H9 (cell line): Measurements from ENCODE around the gene SLC24A4. TPM values are rescaled to one million over a fixed set of nuclear protein-coding genes. Genes with fewer than 3 reads are reported as not detected.

Experiments
- DNase-seq: peaks from one replicate; pipeline ENCODE4 v3.0.0-alpha.2; 2017
- H2AFZ ChIP-seq: one replicate; pipeline ENCODE4 v1.6.1; 2013; ENCODE audit warnings: mild to moderate bottlenecking, low read length, control low read depth, moderate library complexity
- H2AK5ac ChIP-seq: 2 replicates; pipeline ENCODE4 v1.6.1; 2013; ENCODE audit warnings: low read length, control low read depth, mixed read lengths; ENCODE audit not compliant: insufficient read length
- H2BK120ac ChIP-seq: one replicate; pipeline ENCODE4 v1.6.1; 2013; ENCODE audit warnings: low read depth, mild to moderate bottlenecking, low read length, control low read depth, inconsistent platforms; ENCODE audit not compliant: poor library complexity, severe bottlenecking
- H2BK12ac ChIP-seq: 2 replicates; pipeline ENCODE4 v1.6.1; 2013; ENCODE audit warnings: low read length, control low read depth, mixed read lengths, low read depth; ENCODE audit not compliant: insufficient read length
- H2BK15ac ChIP-seq: 2 replicates; pipeline ENCODE4 v1.6.1; 2013; ENCODE audit warnings: low read depth, low read length, control low read depth
- H2BK20ac ChIP-seq: one replicate; pipeline ENCODE4 v1.6.1; 2013; ENCODE audit warnings: low read depth, mild to moderate bottlenecking, low read length, control low read depth, inconsistent platforms; ENCODE audit not compliant: poor library complexity, severe bottlenecking
- H2BK5ac ChIP-seq: 2 replicates; pipeline ENCODE4 v1.6.1; 2013; ENCODE audit warnings: low read length, control low read depth, mixed read lengths; ENCODE audit not compliant: insufficient read length
- H3K14ac ChIP-seq: 2 replicates; pipeline ENCODE4 v1.6.1; 2013; ENCODE audit warnings: low read length, control low read depth; ENCODE audit not compliant: insufficient read depth
- H3K18ac ChIP-seq: 2 replicates; pipeline ENCODE4 v1.6.1; 2013; ENCODE audit warnings: low read depth, mild to moderate bottlenecking, mixed read lengths, low read length, control low read depth; ENCODE audit not compliant: insufficient read length
- H3K23ac ChIP-seq: 2 replicates; pipeline ENCODE4 v1.6.1; 2013; ENCODE audit warnings: low read length, control low read depth, mixed read lengths, low read depth; ENCODE audit not compliant: insufficient read length
- H3K23me2 ChIP-seq: 2 replicates; pipeline ENCODE4 v1.6.1; 2013; ENCODE audit warnings: low read depth, mild to moderate bottlenecking, mixed read lengths, low read length, control low read depth; ENCODE audit not compliant: insufficient read length, poor library complexity, severe bottlenecking
- H3K27ac ChIP-seq: 2 replicates; pipeline ENCODE4 v1.5.1; 2013; ENCODE audit warnings: low read length, control low read depth, mixed read lengths, low read depth; ENCODE audit not compliant: insufficient read length
- H3K27me3 ChIP-seq: 2 replicates; pipeline ENCODE4 v1.6.1; 2013; ENCODE audit warnings: low read length, control low read depth, inconsistent platforms; ENCODE audit not compliant: insufficient read depth
- H3K4ac ChIP-seq: 2 replicates; pipeline ENCODE4 v1.6.1; 2013; ENCODE audit warnings: low read depth, mild to moderate bottlenecking, control low read depth, inconsistent platforms, low read length, moderate library complexity
- H3K4me1 ChIP-seq: 2 replicates; pipeline ENCODE4 v1.6.1; 2013; ENCODE audit warnings: low read length, control low read depth, inconsistent platforms; ENCODE audit not compliant: insufficient read depth
- H3K4me2 ChIP-seq: 2 replicates; pipeline ENCODE4 v1.6.1; 2013; ENCODE audit warnings: low read length, control low read depth, mixed read lengths; ENCODE audit not compliant: insufficient read length, insufficient read depth
- H3K56ac ChIP-seq: 2 replicates; pipeline ENCODE4 v1.6.1; 2013; ENCODE audit warnings: low read depth, mild to moderate bottlenecking, mixed read lengths, low read length, control low read depth; ENCODE audit not compliant: insufficient read length
- H3K79me1 ChIP-seq: 2 replicates; pipeline ENCODE4 v1.6.1; 2013; ENCODE audit warnings: low read depth, mild to moderate bottlenecking, moderate library complexity, low read length, control low read depth, inconsistent platforms; ENCODE audit not compliant: insufficient read depth, poor library complexity, severe bottlenecking
- H3K79me2 ChIP-seq: 2 replicates; pipeline ENCODE4 v1.6.1; 2013; ENCODE audit warnings: low read length, control low read depth, inconsistent platforms; ENCODE audit not compliant: insufficient read depth
- H3K9ac ChIP-seq: 2 replicates; pipeline ENCODE4 v1.6.1; 2013; ENCODE audit warnings: low read length, control low read depth, mixed read lengths; ENCODE audit not compliant: insufficient read length; ENCODE audit errors: extremely low read depth
- H3K9me3 ChIP-seq: one replicate; pipeline ENCODE4 v1.6.1; 2013; ENCODE audit warnings: low read depth, low read length, inconsistent platforms; ENCODE audit not compliant: control insufficient read depth
- H3T11ph ChIP-seq: one replicate; pipeline ENCODE4 v1.6.1; 2013; ENCODE audit warnings: mild to moderate bottlenecking, low read length, control low read depth, inconsistent platforms
- H4K20me1 ChIP-seq: one replicate; pipeline ENCODE4 v1.6.1; 2013; ENCODE audit not compliant: control insufficient read depth, insufficient read length, insufficient read depth
- H4K5ac ChIP-seq: 2 replicates; pipeline ENCODE4 v1.6.1; 2013; ENCODE audit warnings: low read depth, mild to moderate bottlenecking, mixed read lengths, low read length, control low read depth; ENCODE audit not compliant: insufficient read length
- H4K8ac ChIP-seq: replicated peaks from 2 replicates; pipeline ENCODE4 v1.6.1; 2013; ENCODE audit warnings: low read length, control low read depth, mixed read lengths, low read depth; ENCODE audit not compliant: insufficient read length
- H4K91ac ChIP-seq: 2 replicates; pipeline ENCODE4 v1.6.1; 2013; ENCODE audit warnings: low read depth, mild to moderate bottlenecking, moderate library complexity, mixed read lengths, low read length, control low read depth; ENCODE audit not compliant: insufficient read length
- H3K27ac Mint-ChIP-seq, 3 experiments: 2 replicates in 2 of 3; 3 replicates in 1 of 3; pipeline ENCODE4 v1.8.0; 2020 to 2021; ENCODE audit warnings: mixed read lengths in 3 of 3, mild to moderate bottlenecking in 1 of 3, moderate library complexity in 1 of 3
- H3K27me3 Mint-ChIP-seq: 2 replicates; pipeline ENCODE4 v1.8.0; 2021; ENCODE audit warnings: low read depth, mild to moderate bottlenecking, moderate library complexity, mixed read lengths
- H3K36me3 Mint-ChIP-seq, 3 experiments: 2 replicates in 2 of 3; 3 replicates in 1 of 3; pipeline ENCODE4 v1.8.0; 2020 to 2021; ENCODE audit warnings: low read depth in 3 of 3, mixed read lengths in 3 of 3; ENCODE audit not compliant: insufficient read depth in 1 of 3
- H3K4me1 Mint-ChIP-seq, 2 experiments: 2 replicates each; pipeline ENCODE4 v1.8.0; 2020; ENCODE audit warnings: mixed read lengths in 2 of 2
- H3K4me3 Mint-ChIP-seq, 2 experiments: 2 replicates in 1 of 2; 3 replicates in 1 of 2; pipeline ENCODE4 v1.8.0; 2020 to 2021; ENCODE audit warnings: mild to moderate bottlenecking in 2 of 2, mixed read lengths in 2 of 2, moderate library complexity in 1 of 2
- H3K9me3 Mint-ChIP-seq, 2 experiments: 2 replicates in 1 of 2; 3 replicates in 1 of 2; pipeline ENCODE4 v1.8.0; 2020; ENCODE audit warnings: mild to moderate bottlenecking in 2 of 2, mixed read lengths in 2 of 2, moderate library complexity in 1 of 2
- WGBS: extraction: QIAGEN DNeasy Blood & Tissue Kit; methylation state at CpG from one replicate; pipeline ENCODE4 v1.1.7; 2013; ENCODE audit warnings: missing lambda C conversion rate, low lambda C conversion rate, mixed read lengths; ENCODE audit not compliant: insufficient read length; ENCODE audit errors: extremely low coverage; 5-methylcytosine and 5-hydroxymethylcytosine counted together
- total RNA-seq: library from RNA; stranded (reverse); gene quantifications from 2 replicates; pipeline ENCODE4 v1.2.1, GENCODE V29; 2021
- TF ChIP-seq, protein P1 (sequence below): fragments of 200-600 bp; sonication (generic); conservative IDR thresholded peaks from 3 replicates; pipeline ENCODE4 v1.8.0; 2021; ENCODE audit warnings: antibody characterized with exemption, mild to moderate bottlenecking

The SLC24A4 gene
- total RNA-seq, 1 experiment from 2014 or later = 0.24 TPM

- TF ChIP-seq, protein P1, sequence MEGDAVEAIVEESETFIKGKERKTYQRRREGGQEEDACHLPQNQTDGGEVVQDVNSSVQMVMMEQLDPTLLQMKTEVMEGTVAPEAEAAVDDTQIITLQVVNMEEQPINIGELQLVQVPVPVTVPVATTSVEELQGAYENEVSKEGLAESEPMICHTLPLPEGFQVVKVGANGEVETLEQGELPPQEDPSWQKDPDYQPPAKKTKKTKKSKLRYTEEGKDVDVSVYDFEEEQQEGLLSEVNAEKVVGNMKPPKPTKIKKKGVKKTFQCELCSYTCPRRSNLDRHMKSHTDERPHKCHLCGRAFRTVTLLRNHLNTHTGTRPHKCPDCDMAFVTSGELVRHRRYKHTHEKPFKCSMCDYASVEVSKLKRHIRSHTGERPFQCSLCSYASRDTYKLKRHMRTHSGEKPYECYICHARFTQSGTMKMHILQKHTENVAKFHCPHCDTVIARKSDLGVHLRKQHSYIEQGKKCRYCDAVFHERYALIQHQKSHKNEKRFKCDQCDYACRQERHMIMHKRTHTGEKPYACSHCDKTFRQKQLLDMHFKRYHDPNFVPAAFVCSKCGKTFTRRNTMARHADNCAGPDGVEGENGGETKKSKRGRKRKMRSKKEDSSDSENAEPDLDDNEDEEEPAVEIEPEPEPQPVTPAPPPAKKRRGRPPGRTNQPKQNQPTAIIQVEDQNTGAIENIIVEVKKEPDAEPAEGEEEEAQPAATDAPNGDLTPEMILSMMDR = no peak
- H3K27ac Mint-ChIP-seq = no peak overlapping the region; a peak in 1 of 7 replicates
- H3K18ac ChIP-seq = no peak overlapping the region
- H3K4me3 Mint-ChIP-seq = no peak overlapping the region
- H4K8ac ChIP-seq = no peak overlapping the region
- H3K23me2 ChIP-seq = no peaks in the 10 kb centered on the region
- no CpG with 5 or more reads among the region's 7 CpGs for WGBS
- no peak overlapping the region for H2AFZ ChIP-seq
- no peak overlapping the region for H3K14ac ChIP-seq
- H3K4me1 ChIP-seq = no peaks in the 10 kb centered on the region
- no peaks in the 10 kb centered on the region for H3K79me1 ChIP-seq
- no peak overlapping the region for H2AK5ac ChIP-seq
- no peak for DNase-seq
- no peak overlapping the region for H2BK15ac ChIP-seq
- H3K36me3 Mint-ChIP-seq = 0 out of 7 replicates have a peak, but pooled peaks cover 0 to 2% (median 0%) of the 10 kb centered on the region in 3 experiments
- H2BK5ac ChIP-seq = no peak overlapping the region
- H3K4ac ChIP-seq = no peak overlapping the region
- no peaks in the 10 kb centered on the region for H3K9me3 ChIP-seq
- no peak overlapping the region for H3K23ac ChIP-seq
- H2BK120ac ChIP-seq = no peak overlapping the region
- no peak overlapping the region for H3K27ac ChIP-seq
- peaks cover 15% of the 10 kb centered on the region for H3K27me3 Mint-ChIP-seq
- no peak overlapping the region for H3K56ac ChIP-seq
- H4K5ac ChIP-seq = no peak overlapping the region
- no peaks in the 10 kb centered on the region for H3K79me2 ChIP-seq
- no peaks in the 10 kb centered on the region for H3K4me1 Mint-ChIP-seq
- H2BK12ac ChIP-seq = no peak overlapping the region
- no peak overlapping the region for H4K91ac ChIP-seq
- H3T11ph ChIP-seq = no peak overlapping the region
- no peak overlapping the region for H3K4me2 ChIP-seq
- no peaks in the 10 kb centered on the region for H3K27me3 ChIP-seq
- no peak overlapping the region for H2BK20ac ChIP-seq
- no peak overlapping the region for H3K9ac ChIP-seq
- no peaks in the 10 kb centered on the region; a peak in 1 of 5 replicates for H3K9me3 Mint-ChIP-seq
- H4K20me1 ChIP-seq = no peaks in the 10 kb centered on the region
Measured at GRCh38 chr14:92276074-92276473, 46.9 kb upstream of the SLC24A4 start.
